ENCODE measurements around the gene POMT2. TPM values are rescaled to one million over a fixed set of nuclear protein-coding genes. Genes with fewer than 3 reads are reported as not detected.

The POMT2 gene
- total RNA-seq, 1 donor from 2014 or later: 51.5 TPM

DNA sequence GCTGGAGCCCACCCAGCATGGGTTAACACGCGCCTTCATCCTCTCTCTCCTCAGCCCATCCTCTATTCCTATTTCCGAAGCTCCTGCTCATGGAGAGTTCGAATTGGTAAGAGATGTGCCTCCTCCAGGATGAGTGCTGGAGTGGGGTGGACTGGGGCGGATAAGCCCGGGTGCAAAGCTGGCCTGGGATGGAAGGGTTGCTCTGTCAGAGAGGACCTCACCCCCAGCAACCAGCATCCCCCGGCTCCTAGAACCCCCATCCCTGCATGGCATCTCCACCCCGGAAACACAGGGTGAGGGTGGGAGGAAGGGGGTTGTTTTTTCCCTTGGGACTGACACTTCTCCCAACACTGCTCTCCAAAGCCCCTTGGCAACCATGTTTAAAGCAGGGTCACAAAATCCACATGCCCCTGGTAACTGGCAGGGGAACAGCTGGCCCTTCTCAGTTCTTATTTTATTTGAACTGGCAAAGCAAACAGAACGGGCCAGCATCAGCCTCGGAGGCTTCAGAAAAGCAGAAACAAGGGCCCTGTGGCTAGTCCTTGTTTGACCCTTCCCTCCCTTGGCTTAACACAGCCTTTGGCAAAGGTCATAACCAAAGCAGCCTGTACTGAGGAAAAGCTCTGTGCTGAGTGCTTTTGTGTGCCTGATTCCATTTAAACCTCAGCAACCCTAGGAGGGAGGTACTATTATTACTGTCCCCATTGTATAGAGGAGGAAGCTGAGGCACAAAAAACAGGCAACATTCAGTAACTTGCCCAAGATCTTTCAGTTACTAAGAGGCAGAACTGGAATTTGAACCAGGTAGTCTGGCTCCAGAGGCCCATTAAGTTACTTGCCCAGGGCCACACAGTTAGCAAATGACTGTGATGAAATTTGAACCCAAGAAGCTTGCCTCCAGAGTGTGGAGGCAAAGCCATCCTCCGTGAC, 4.4 kb upstream of the POMT2 start:
- no peak overlapping the region for H3K4me3 Mint-ChIP-seq
- H3K27ac Mint-ChIP-seq: no peak overlapping the region
- DNase-seq (ENCODE audit: extremely low spot score, unreplicated experiment): no peak

DNA sequence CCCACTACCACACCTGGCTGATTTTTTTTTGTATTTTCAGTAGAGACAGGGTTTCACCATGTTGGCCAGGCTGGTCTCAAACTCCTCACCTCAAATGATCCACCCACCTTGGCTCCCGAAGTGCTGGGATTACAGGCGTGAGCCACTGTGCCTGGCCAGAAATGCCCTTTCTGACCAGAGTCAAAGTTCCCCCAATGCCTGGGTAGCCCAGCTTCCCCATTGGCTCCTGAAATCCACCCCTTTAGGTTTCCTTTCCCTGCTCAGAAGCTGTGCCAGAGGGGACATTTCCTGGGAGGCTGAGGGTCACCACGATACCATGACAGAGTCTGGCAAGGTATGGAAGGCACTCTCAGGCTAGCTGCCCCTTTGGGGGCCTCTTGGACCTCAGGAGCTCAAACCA, 3.6 kb upstream of the POMT2 start:
- Mint-ChIP-seq H3K4me3 (no peak overlapping the region), H3K9me3 (no peaks in the 10 kb centered on the region), H3K27me3 (no peaks in the 10 kb centered on the region), H3K4me1 (ENCODE audit: unreplicated experiment) (peaks cover 14% of the 10 kb centered on the region), H3K27ac (no peak overlapping the region), H3K36me3 (no peaks in the 10 kb centered on the region)
- TF ChIP-seq, protein P1, sequence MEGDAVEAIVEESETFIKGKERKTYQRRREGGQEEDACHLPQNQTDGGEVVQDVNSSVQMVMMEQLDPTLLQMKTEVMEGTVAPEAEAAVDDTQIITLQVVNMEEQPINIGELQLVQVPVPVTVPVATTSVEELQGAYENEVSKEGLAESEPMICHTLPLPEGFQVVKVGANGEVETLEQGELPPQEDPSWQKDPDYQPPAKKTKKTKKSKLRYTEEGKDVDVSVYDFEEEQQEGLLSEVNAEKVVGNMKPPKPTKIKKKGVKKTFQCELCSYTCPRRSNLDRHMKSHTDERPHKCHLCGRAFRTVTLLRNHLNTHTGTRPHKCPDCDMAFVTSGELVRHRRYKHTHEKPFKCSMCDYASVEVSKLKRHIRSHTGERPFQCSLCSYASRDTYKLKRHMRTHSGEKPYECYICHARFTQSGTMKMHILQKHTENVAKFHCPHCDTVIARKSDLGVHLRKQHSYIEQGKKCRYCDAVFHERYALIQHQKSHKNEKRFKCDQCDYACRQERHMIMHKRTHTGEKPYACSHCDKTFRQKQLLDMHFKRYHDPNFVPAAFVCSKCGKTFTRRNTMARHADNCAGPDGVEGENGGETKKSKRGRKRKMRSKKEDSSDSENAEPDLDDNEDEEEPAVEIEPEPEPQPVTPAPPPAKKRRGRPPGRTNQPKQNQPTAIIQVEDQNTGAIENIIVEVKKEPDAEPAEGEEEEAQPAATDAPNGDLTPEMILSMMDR (conservative IDR thresholded peaks at IDR 0.05): no peak
- DNase-seq (ENCODE audit: extremely low spot score, unreplicated experiment): no peak

More for the DNA sequence above, 4.4 kb upstream of the POMT2 start:
- TF ChIP-seq, protein P1 (conservative IDR thresholded peaks at IDR 0.05): no peak
- peaks cover 7% of the 10 kb centered on the region for H3K4me1 Mint-ChIP-seq (ENCODE audit: unreplicated experiment)
- no peaks in the 10 kb centered on the region for H3K9me3 Mint-ChIP-seq
- no peaks in the 10 kb centered on the region for H3K36me3 Mint-ChIP-seq
- no peaks in the 10 kb centered on the region for H3K27me3 Mint-ChIP-seq

DNA sequence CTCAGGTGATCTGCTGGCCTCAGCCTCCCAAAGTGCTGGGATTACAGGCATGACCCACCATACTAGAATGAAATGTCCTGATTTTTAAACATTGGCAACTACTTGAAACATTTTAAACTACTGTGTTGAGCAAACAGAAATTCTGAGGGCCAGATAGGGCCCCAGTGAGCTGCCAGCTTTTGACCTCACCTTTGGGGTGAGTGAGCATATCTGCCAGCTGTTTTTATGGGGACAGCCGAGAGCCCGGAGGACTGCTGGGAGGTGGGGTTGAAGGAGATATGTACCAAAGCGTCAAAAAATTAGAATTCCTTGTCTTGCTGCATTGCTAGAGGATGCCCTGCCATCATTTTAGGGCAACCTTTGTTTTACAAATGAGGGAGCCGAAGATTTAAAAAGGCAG, 2.9 kb upstream of the POMT2 start:
- no peak for DNase-seq (ENCODE audit: extremely low spot score, unreplicated experiment)
- peaks cover 18% of the 10 kb centered on the region for H3K4me1 Mint-ChIP-seq (ENCODE audit: unreplicated experiment)
- no peaks in the 10 kb centered on the region for H3K36me3 Mint-ChIP-seq
- no peaks in the 10 kb centered on the region for H3K9me3 Mint-ChIP-seq
- no peak overlapping the region for H3K27ac Mint-ChIP-seq
- TF ChIP-seq, protein P1 (conservative IDR thresholded peaks at IDR 0.05): no peak
- no peaks in the 10 kb centered on the region for H3K27me3 Mint-ChIP-seq
- H3K4me3 Mint-ChIP-seq: no peak overlapping the region

- TF ChIP-seq, protein P1 (conservative IDR thresholded peaks at IDR 0.05): no peak
- H3K27me3 Mint-ChIP-seq: no peaks in the 10 kb centered on the region
- no peak for DNase-seq (ENCODE audit: extremely low spot score, unreplicated experiment)
- no peaks in the 10 kb centered on the region for H3K9me3 Mint-ChIP-seq
- no peak overlapping the region for H3K27ac Mint-ChIP-seq
- H3K4me3 Mint-ChIP-seq: no peak overlapping the region
- H3K4me1 Mint-ChIP-seq (ENCODE audit: unreplicated experiment): peaks cover 22% of the 10 kb centered on the region
- H3K36me3 Mint-ChIP-seq: no peaks in the 10 kb centered on the region
Measured at GRCh38 chr14:77322951-77323350, 2.3 kb upstream of the POMT2 start.

DNA sequence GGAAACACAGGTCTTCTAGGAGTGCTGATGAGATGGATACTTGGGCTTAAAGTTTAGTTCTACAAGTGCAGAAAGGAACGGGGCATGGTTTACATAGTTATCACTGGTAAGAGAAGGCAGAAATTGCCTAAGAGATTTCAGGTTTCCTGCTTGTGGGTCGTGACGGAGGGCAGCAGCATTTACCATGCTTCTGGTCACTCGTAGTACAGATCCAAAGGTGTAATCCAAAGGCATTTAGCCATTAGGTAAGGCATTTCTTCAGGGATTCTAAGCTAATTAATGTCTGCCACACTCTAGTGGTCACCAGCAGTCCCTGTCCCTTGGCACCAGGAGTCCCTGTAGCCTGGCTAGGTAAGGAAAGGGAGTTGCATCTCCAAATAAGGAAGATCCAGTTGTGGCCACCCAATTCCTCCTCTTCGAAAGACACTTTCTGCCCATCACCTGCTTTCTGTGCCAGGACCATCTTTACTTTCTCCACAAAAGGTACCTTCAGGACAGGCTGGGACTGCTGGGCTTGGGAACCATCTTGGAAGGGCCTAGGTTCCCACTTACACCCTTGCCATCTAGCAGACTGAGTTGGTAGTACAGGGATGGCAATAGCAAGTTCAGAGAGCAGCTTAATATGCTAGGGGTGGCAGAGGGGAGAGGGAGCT, 1.7 kb upstream of the POMT2 start:
- Mint-ChIP-seq H3K9me3 (no peaks in the 10 kb centered on the region), H3K36me3 (no peaks in the 10 kb centered on the region), H3K4me3 (peak overlapping the region; percentile 98), H3K27ac (peak overlapping the region; percentile 100), H3K27me3 (no peaks in the 10 kb centered on the region), H3K4me1 (ENCODE audit: unreplicated experiment) (peaks cover 28% of the 10 kb centered on the region)
- TF ChIP-seq, protein P1 (conservative IDR thresholded peaks at IDR 0.05): no peak
- DNase-seq (ENCODE audit: extremely low spot score, unreplicated experiment): no peak
